Inflammatory macrophage treated with lipopolysaccharide for 4 hours (primary cell): Measurements from ENCODE around the gene GPHA2.
A peak's percentile ranks its signal among the peaks of the same experiment; 100 is the strongest.

Experiments used
- DNase-seq: peaks from one replicate; pipeline ENCODE4 v3.0.0-alpha.2; 2020

Gene GPHA2

GRCh38 chr11:64888729-64889511 lies 46.8 kb downstream of the GPHA2 start:
- DNase-seq = no peak

GRCh38 chr11:64888406-64888728 lies 47.3 kb downstream of the GPHA2 start:
- DNase-seq = no peak

- DNase-seq = peak; percentile 75
Measured at GRCh38 chr11:64887757-64888405, 47.8 kb downstream of the GPHA2 start.

GRCh38 chr11:64887234-64887756 lies 48.4 kb downstream of the GPHA2 start:
- DNase-seq = no peak

GRCh38 chr11:64885367-64886286 lies 50.1 kb downstream of the GPHA2 start:
- peak; percentile 97 for DNase-seq
